T47D (cell line): Measurements from ENCODE around the gene SPON2.

Source experiments
- DNase-seq, 2 experiments: peaks; one replicate each; pipeline versions ENCODE4 v3.0.0 to v3.0.0-alpha.2; 2011 to 2012; ENCODE audit warnings: low read depth in 1 of 2, low spot score in 1 of 2
- JUND ChIP-seq: IDR thresholded peaks from 2 replicates; pipeline ENCODE4 v1.6.1; 2012; ENCODE audit warnings: low read depth
- in situ Hi-C: cut with HindIII; loops from 2 replicates; pipeline ENCODE4 v1.10.0; 2016; ENCODE audit warnings: low sequenced_read_pairs, low pct_unique_long_range_greater_than_20kb

Gene SPON2

DNA sequence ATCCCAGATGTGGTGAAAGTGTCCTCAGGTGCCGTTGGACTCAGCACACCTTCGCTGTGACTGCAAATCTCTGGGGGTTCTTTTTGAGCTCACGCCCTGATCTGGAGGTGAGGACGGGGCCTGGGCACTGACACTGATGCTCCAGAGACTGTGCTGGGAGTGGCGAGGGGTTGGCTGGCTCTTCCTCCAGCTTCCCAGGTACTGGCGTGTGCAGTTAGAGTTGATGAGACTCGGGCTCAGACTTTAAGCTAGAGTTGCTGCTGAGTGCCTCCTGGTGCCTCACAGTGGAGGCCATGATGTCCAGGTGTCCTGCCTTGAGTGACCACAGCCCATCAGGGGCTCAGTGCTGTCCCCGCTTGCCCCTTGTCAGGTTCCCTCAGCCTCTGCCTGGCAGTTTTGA, 16.3 kb downstream of the SPON2 start:
- no peak for TF ChIP-seq JUND
- in situ Hi-C loops: no loop called here
- DNase-seq: no peak

DNA sequence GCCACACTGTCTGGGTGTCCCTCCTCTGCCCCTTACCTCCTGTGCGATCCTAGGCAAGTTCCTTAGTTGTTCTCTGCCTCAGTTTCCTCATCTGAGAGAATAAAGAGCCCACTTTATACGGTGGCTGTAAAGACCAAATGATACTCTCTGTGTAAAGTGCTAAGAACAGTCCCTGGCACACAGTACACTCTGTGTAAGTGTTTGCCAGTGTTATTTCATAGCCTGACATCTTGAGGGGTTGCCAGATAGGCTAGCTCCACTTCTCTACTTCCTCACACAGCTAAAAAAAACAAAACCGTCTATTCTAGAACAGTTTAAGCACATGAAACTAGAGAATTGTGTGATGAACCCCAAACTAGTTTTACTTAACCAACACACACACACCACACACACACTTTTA, 17.1 kb downstream of the SPON2 start:
- no peak for TF ChIP-seq JUND
- DNase-seq: no peak
- in situ Hi-C loops: no loop called here

DNA sequence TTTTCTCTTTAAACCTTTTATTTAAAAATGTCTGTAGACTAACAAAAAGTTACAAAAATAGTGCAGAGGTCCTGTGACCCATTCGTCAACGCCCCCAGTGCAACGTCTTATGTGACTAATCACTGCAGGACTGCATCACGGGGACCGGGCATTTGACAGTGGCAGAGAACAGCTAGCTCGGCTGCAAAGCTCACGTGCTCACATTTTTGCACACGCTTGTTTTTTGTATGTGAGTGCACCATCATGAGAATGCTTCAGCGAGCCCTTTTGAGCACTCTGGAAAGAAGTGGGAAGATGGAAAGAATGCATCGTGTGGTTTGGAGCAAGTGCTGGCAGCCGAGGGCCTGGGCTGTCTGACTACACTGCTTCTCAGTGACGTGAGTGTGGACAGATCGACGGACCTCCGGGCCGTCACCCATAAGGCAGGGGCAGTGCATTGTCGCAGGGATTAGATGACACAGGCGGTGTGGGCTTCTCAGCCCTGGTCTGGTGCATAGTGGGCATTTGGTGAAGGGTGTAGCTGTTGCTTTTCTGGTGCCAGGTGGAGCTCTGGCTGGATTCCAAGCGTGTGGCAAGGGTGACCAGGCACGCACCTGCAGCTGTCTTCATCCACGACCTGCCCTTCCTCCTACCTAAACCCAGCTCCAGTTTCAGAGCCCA, 17.7 kb downstream of the SPON2 start:
- TF ChIP-seq JUND: no peak
- in situ Hi-C loops: no loop called here
- DNase-seq: no peak

DNA sequence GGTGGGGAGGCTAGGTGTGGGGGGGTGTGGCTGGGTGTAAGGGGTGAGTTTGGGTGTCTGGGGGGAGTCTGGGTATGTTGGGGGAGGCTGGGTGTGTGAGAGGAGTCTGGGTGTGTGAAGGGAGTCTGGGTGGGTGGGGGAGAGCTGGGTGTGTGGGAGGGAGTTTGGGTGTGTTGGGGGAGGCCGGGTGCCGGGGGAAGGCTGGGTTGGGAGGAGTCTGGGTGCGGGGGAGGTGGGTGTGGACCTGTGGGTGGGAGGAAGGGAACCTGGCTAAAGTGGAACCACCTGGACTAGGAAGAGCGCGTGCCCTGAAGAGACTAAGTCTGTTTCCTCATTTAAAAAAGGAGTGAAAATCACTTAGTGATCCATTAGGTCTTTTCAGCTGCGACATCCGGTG, 18.3 kb downstream of the SPON2 start:
- in situ Hi-C loops: no loop called here
- DNase-seq: no peak
- TF ChIP-seq JUND: no peak

DNA sequence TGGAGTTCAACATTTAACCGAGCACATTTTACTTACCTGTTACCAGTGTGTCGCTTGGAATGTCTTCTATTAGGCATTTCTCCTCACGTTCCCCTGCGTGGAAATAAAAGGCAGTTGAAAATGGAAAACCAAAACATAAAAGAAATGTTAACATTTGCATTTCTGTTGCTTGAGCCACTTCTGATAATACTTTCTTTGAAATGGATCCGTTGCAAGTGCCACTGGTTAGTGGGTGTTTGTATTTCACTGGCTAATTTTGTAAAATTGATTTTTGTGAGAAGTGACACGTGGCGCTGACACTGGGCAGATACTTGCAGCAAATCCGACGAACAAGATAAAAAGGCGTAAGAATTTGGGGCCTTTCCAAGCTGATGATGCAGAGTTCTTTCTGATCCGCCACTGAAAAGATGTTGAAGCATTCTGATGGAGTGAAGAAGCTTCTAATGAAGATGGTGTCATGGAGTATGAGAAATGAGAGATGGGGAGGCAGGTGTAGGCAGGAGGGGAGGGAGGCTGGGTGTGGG, 18.8 kb downstream of the SPON2 start:
- no peak for DNase-seq
- no peak for TF ChIP-seq JUND
- in situ Hi-C loops: no loop called here

DNA sequence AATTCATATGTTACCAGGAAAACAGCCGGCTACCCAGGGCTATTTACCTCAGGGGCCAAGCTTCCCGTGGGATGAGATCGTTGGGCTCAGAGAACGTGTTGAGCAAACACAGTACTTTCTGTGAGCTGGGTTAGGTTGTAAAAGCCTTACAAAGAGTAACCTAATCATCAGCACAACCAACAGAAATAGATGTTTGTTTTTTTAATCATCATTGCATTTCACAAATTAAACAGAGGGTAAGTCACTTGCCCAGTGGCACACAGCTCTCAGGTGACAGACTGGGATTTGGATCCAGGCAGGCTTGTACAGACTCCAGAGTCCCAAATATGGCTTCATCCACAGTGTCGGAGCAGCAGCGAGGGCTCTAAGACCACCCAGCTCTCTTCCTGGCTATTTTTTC, 20.1 kb downstream of the SPON2 start:
- DNase-seq: no peak
- in situ Hi-C loops: no loop called here
- TF ChIP-seq JUND: no peak

DNA sequence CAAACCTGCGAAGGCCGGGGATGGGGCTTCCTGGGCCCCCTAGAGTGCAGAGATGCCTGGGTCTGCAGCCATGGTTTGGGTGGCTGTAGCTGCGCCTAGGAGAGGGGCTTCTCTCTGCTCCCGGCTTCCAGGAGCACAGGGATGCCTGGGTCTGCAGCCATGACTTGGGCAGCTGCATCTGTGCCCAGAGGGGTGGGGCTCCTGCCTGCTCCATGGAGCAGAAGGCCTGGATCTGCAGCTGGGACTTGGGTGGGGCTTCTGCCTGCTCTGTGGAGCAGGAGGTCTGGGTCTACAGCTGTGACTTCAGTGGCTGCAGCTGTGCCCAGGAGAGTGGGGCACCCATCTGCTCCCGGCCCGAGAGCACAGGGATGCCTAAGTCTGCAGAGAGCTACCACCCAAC, 20.8 kb downstream of the SPON2 start:
- TF ChIP-seq JUND: no peak
- in situ Hi-C loops: no loop called here
- DNase-seq: no peak

DNA sequence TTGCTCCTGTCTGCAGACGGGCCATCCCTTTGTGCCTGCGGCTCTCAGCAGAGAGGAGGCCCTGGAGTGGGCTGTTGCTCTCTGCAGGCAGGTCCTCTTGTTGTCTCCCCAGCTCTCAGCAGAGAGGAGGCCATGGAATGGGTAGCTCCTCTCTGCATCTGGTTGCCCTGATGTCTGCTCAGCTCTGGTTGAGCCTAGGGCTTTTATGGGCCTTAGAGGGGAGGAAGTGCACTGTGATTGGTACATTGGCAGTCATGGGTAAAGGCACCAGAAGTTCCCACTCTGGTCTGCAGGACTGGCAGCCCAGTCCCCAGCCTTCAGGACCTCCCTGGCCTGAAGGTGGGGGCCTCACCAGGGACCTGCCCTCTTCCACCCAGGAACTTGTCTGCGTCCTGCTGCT, 21.5 kb downstream of the SPON2 start:
- DNase-seq: no peak
- no peak for TF ChIP-seq JUND
- in situ Hi-C loops: no loop called here

DNA sequence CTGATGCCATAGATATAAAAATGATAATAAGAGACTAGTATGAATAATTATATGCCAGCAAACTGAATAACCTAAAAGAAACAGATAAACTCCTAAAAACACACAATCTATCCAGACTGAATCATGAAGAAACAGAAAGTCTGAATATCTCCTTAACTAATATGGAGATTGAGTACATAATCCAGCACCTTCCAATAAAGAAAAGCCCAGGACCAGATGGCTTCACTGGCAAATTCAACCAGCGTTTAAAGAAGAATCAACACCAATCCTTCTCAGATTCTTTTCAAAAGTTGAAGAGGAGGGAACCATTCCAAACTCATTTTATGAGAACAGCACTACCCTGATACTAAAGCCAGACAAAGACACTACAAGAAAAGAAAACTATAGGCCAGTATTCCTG, 32.5 kb downstream of the SPON2 start:
- no peak for TF ChIP-seq JUND
- no peak for DNase-seq
- in situ Hi-C loops: no loop called here

DNA sequence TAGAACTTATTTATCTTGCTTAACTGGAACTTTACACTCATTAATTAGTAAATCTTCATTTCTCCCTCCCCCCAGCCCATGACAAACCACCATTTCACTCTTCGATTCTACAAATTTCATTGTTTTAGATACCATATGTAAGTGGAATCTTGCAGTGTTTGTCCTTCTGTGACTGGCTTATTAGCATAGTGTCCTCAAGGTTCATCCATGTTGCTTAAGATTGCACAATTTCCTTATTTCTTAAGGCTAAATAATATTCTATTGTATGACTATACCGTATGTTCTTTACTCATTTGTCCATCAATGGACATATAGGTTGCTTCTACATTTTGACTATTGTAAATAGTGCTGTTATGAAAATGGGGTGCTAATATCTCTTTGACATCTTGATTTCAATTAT, 34.5 kb downstream of the SPON2 start:
- DNase-seq: no peak
- in situ Hi-C loops: no loop called here
- no peak for TF ChIP-seq JUND

DNA sequence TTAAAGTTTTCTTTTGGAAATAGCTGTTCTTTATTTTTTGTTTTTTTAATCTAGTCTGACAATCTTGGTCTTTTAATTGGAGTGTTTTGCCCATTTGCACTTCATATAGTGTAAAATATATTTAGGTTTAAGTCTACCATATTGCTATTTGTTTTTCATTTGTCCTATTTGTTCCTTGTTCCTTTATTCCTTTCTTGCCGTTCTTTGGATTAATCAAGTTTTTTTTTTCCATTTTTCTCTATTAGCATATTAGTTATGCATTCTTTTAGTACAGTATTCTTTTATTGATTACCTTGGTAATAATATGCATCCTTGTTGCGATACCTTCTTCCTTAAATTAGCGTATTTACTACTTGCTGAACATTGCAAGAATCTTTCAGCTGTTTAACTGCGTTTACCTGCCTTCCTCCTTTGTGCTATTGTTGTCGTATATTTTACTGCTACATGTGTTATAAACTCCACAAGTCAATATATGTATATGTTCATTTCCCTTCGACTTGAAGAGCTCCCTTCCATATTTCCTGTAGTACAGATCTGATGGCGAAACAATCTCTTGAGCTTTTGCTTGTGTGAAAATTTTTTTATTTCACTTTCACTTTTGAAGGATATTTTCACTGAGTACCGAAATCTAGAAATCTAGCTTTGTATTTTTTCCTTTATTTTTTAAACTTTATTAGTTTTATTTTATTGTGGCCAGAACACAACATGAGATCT, 35.2 kb downstream of the SPON2 start:
- in situ Hi-C loops: no loop called here
- DNase-seq: no peak
- TF ChIP-seq JUND: no peak

DNA sequence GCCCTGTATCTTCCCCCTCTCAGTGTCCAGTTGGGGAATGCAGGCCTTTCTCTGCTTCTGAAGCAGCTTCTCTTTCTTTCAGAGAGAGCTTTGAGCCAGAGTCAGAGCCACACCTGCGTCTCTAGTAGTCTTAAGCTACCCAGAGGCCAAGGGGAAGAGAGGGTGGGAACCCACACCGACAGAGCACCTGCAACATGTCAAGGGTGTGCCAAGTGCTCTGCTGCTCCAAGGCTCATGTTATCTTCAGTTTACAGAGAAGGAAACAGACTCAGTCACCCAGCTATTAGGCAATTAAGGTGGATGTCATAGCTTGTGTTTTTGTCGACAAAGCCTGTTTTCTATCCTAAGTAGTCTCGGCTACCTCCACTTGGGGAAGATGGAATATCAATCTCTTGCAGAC, 36.3 kb downstream of the SPON2 start:
- no peak for DNase-seq
- TF ChIP-seq JUND: no peak
- in situ Hi-C loops: no loop called here

DNA sequence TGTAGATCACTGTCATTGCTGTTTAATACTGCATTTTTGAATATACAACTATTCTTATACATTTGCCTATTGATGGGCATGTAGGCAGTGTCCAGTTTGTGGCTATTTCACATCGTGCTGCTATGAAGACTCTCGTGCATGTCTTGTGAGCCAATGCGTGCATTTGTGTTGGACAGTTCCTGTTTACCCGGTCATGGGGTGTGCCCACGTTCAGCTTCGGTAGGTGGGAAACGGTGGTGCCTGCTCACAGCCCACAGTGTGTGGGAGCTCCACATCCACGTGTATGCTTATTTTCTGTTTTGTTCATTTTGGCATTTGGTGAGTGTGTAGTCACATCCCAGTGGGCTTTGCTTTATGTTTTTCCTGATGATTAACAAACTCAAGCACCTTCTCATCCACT, 39.4 kb downstream of the SPON2 start:
- no peak for TF ChIP-seq JUND
- in situ Hi-C loops: no loop called here
- no peak for DNase-seq
